T-helper 1 cell treated with Interleukin-12 subunit alpha and Interleukin-12 subunit beta and Interleukin-4 antibody, amounts not matched to agents 30 μg/mL and 1 μg/mL, for 36 hours (primary cell): ENCODE data around the gene ADAMTS3.

Experiments
- H3K27ac Mint-ChIP-seq: one replicate; pipeline ENCODE4 v1.8.0; 2021; ENCODE audit warnings: mild to moderate bottlenecking, mixed read lengths
- H3K27me3 Mint-ChIP-seq: one replicate; pipeline ENCODE4 v1.8.0; 2021; ENCODE audit warnings: low read depth, mixed read lengths
- H3K36me3 Mint-ChIP-seq: one replicate; pipeline ENCODE4 v1.8.0; 2021; ENCODE audit warnings: low read depth, mixed read lengths
- H3K4me1 Mint-ChIP-seq: one replicate; pipeline ENCODE4 v1.8.0; 2021; ENCODE audit warnings: low read depth, mixed read lengths
- H3K4me3 Mint-ChIP-seq: one replicate; pipeline ENCODE4 v1.8.0; 2021; ENCODE audit warnings: mild to moderate bottlenecking, moderate library complexity, mixed read lengths
- H3K9me3 Mint-ChIP-seq: one replicate; pipeline ENCODE4 v1.8.0; 2021; ENCODE audit warnings: mixed read lengths

The ADAMTS3 gene

GRCh38 chr4:72239487-72240116 is 329.4 kb downstream of the ADAMTS3 start:
- Mint-ChIP-seq H3K27ac (no peak overlapping the region), H3K4me1 (no peaks in the 10 kb centered on the region), H3K27me3 (no peaks in the 10 kb centered on the region), H3K36me3 (no peaks in the 10 kb centered on the region), H3K9me3 (no peaks in the 10 kb centered on the region), H3K4me3 (no peak overlapping the region)
